ENCODE results near the gene SOX30. TPM values are rescaled to one million over a fixed set of nuclear protein-coding genes. Genes with fewer than 3 reads are reported as not detected.

The SOX30 gene
- total RNA-seq, 1 donor from 2014 or later, result not detected

- Mint-ChIP-seq H3K36me3 (ENCODE audit: low read depth) (peaks cover 2% of the 10 kb centered on the region), H3K4me3 (ENCODE audit: unreplicated experiment) (no peak overlapping the region), H3K27ac (ENCODE audit: unreplicated experiment) (no peak overlapping the region), H3K27me3 (ENCODE audit: low read depth) (no peaks in the 10 kb centered on the region), H3K4me1 (ENCODE audit: low read depth) (peaks cover 36% of the 10 kb centered on the region), H3K9me3 (ENCODE audit: low read depth) (no peaks in the 10 kb centered on the region)
- no peak for TF ChIP-seq CTCF (IDR thresholded peaks at IDR 0.05)
- no peak for DNase-seq (ENCODE audit: low spot score)
These were observed 75.6 kb downstream of the SOX30 start for GRCh38 chr5:157576678-157577077.

Other genes with a start within 250 kb of the SOX30 start
- 0.41 to 0.87 TPM (median 0.60 TPM) in 3 replicates for gene NIPAL4, start 192.2 kb downstream of the SOX30 start, total RNA-seq
- 43.5 to 125 TPM (median 125 TPM) in 3 replicates for gene ADAM19, start 76.7 kb downstream of the SOX30 start, total RNA-seq
- gene C5orf52, start 19.1 kb upstream of the SOX30 start, total RNA-seq, result not detected in 3 replicates
- 7.0 to 10.1 TPM (median 9.2 TPM) in 3 replicates for gene THG1L, start 79.0 kb upstream of the SOX30 start, total RNA-seq
- gene LSM11, start 91.3 kb upstream of the SOX30 start, total RNA-seq, result 9.9 to 10.6 TPM (median 10.0 TPM) in 3 replicates
- 72.4 to 75.5 TPM (median 73.8 TPM) in 3 replicates for gene CLINT1, start 206.7 kb upstream of the SOX30 start, total RNA-seq

Data from chondrocyte (in vitro differentiated cells).